NCI-H2029 treated with DMSO at 0.1 percent for 48 hours (cell line): ENCODE data around the gene SPHKAP.
"Not testable (repeated sequence)": the region's sequence is repeated elsewhere in the genome, so short reads cannot be mapped to it uniquely, and the experiment has no call there.

Experiments used
- DNase-seq: peaks from one replicate; lab custom pipeline; 2025; lab: John Stamatoyannopoulos, UW

SPHKAP gene

GRCh38 chr2:228181098-228182019 lies at the start of gene SPHKAP:
TSS of gene SPHKAP (minus strand) at chr2:228181687. CDS start at chr2:228181598, 89 bp downstream.
- no peak for DNase-seq

GRCh38 chr2:228227466-228227865 lies 46.0 kb upstream of the SPHKAP start:
- no peak for DNase-seq

DNA sequence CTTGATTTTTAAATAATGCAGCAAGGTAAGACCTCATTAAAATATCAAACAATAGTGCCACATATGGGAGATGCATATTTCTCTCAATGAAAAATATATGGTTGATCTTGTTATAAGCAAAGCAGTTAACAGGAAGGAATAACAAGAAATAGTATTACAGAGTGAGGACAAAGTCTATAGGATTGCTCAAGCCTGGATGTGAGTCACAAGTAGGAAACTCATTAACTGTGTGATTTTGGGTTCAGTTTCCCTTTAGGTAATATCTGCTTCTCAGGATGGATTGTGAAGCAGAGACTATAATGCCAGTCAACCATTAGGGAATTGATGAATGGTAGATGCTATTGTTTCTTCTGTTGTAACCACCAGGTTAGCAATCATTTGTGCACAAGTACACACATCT lies 42.9 kb upstream of the SPHKAP start:
- no peak for DNase-seq

- DNase-seq = not testable (repeated sequence)
Observed at GRCh38 chr2:228218593-228218992, 37.1 kb upstream of the SPHKAP start.

GRCh38 chr2:228197504-228197903 lies 16.0 kb upstream of the SPHKAP start:
- DNase-seq = no peak

- DNase-seq = no peak
Observed at GRCh38 chr2:228180181-228181097, 1.0 kb downstream of the SPHKAP start.

- no peak for DNase-seq
Observed at GRCh38 chr2:228167290-228167689, 14.2 kb downstream of the SPHKAP start.

DNA sequence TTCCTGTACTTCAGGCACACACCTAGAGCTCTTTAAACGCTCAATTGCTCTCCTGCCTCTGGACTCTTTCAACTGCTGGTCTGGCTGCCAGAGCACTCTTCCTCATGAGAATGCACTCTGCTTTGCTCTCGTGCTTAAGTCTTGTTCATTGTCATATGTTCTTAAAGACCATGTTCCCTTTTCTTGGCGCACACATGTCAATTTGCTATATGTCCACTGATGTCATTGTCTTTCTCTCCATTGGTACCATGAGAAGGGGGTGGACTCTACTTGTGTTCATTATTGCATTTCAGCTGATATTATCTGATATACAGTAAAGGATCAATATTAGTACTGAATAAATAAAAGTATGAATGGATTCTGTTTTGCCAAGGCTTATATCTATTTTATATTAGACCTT lies 16.8 kb downstream of the SPHKAP start:
- DNase-seq = no peak

DNA sequence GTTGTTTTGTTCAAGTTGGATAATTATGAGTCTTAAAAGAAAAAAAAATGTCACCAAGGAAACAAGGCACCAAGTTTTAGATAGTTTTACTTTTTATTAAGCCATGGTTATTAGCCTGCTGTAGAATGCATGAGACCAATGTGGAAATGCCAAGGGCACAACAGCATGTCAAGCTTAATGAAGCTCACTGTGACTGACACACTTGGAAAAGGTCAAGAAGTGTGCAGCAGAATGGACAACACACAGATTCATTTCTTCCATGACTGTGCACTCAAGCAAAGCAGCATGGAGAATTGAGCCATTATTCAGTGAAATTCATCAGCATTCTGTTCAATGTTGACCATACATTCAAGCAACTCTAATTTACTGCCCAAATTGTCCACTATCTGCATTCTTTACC lies 23.6 kb downstream of the SPHKAP start:
- no peak for DNase-seq

- no peak for DNase-seq
Observed at GRCh38 chr2:228144961-228145360, 36.5 kb downstream of the SPHKAP start.

GRCh38 chr2:228140934-228141528 lies 40.5 kb downstream of the SPHKAP start:
- DNase-seq = no peak

GRCh38 chr2:228136027-228136426 lies 45.5 kb downstream of the SPHKAP start:
- DNase-seq = no peak

DNA sequence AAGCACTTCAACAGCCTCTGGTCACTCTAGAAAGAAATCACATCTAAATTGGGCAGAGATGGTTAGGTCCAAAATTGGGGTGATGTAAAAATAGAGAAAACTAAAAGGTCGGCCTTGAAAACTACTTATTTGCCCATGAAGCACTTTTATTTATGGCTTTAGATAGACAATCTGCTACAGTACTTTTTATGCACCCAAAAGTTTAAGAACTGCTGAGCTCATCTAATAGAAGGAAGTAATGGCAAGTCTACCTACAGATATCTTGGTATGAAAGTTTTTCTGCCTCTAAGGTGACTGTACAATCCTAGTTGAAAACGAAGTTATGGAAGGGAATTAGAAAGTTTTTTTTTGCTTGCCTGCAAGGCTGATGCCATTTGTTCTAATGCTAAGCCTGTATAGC lies 46.2 kb downstream of the SPHKAP start:
- DNase-seq = no peak

GRCh38 chr2:228131833-228132232 lies 49.7 kb downstream of the SPHKAP start:
- no peak for DNase-seq

DNA sequence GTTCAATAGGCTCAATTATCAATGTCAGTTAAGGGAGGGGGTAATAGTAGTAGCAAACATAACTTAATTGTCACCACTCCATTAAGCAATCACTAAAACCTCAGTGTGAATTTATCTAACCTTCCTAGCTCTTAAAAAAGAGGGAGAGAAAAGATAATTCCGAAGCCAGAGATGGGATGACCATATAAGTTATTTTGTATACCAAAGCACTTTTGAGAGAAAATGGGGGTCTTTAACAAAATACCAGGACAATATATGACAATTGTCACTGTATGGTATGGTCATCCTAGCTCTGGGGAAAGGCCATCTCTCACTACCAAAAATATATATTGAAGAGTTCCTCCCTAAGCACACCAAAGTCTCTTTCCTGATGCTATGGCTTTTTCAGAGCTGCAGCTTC lies 55.1 kb downstream of the SPHKAP start:
- DNase-seq = no peak

- no peak for DNase-seq
Observed at GRCh38 chr2:228118940-228119339, 62.5 kb downstream of the SPHKAP start.

- DNase-seq = no peak
Observed at GRCh38 chr2:228107846-228108245, 73.6 kb downstream of the SPHKAP start.

DNA sequence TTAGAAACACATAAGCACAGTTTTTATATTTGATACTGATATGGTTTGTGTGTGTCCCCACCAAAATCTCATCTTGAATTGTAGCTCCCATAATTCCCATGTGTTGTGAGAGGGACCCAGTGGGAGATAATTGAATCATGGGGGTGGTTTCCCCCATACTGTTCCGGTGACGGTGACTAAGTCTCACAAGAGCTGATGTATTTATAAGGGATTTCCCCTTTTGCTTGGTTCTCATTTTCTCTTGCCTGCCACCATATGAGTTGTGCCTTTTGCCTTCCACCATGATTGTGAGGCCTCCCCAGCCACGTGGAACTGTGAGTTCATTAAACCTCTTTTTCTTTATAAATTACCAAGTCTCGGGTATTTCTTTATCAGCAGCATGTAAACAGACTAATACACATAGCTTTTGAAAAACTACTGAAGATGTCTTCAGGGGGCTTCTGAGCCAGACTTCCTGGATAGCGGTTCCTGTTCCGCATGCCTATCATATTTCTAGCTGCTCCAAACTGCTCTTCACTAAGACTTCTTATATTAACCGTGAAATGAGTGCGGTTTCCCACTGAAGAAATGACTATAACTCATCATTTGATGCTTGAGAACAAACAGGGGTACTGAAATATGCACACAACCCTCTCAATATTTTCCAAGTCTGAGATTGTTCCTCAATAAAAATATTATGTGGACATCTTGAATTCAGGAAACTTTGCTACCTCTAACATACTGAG lies 75.8 kb downstream of the SPHKAP start:
- no peak for DNase-seq

- DNase-seq = no peak
Observed at GRCh38 chr2:228104215-228104614, 77.3 kb downstream of the SPHKAP start.

- no peak for DNase-seq
Observed at GRCh38 chr2:228103379-228103778, 78.1 kb downstream of the SPHKAP start.

GRCh38 chr2:228102949-228103348 lies 78.5 kb downstream of the SPHKAP start:
- no peak for DNase-seq
